Astrocyte (in vitro differentiated cells and primary cell): Measurements from ENCODE around the gene SRP72.

Experiments used
- EZH2 ChIP-seq: IDR thresholded peaks from 2 replicates; pipeline ENCODE4 v1.6.1; 2012; ENCODE audit warnings: mild to moderate bottlenecking, low read length, inconsistent platforms; ENCODE audit not compliant: insufficient read depth
- TF ChIP-seq, protein P1 (sequence below): IDR thresholded peaks from 2 replicates; pipeline ENCODE4 v1.5.1; 2011; ENCODE audit warnings: low read depth, mild to moderate bottlenecking, inconsistent platforms, low read length, moderate library complexity; ENCODE audit not compliant: insufficient read depth

DNA sequence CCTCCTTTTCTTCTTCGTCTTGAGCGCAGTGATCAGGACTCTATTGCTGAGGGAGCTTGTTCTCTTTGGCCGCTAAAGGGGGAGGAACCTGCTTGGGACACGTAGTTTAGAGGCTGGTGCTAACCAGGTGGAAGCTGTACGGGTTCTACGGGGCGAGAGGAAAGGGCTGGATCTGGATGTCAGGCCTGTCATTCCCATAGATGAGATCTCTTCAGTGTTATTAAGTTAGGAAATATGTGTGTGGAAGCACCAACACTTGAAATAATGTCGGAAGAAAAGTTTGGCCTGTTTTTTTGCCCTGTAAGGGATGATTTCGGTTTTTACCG is 643 bp downstream of the SRP72 start:
- TF ChIP-seq, protein P1, sequence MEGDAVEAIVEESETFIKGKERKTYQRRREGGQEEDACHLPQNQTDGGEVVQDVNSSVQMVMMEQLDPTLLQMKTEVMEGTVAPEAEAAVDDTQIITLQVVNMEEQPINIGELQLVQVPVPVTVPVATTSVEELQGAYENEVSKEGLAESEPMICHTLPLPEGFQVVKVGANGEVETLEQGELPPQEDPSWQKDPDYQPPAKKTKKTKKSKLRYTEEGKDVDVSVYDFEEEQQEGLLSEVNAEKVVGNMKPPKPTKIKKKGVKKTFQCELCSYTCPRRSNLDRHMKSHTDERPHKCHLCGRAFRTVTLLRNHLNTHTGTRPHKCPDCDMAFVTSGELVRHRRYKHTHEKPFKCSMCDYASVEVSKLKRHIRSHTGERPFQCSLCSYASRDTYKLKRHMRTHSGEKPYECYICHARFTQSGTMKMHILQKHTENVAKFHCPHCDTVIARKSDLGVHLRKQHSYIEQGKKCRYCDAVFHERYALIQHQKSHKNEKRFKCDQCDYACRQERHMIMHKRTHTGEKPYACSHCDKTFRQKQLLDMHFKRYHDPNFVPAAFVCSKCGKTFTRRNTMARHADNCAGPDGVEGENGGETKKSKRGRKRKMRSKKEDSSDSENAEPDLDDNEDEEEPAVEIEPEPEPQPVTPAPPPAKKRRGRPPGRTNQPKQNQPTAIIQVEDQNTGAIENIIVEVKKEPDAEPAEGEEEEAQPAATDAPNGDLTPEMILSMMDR = no peak
- no peak for TF ChIP-seq EZH2
